Activated naive CD4-positive, alpha-beta T cell treated with anti-CD3 and anti-CD28 coated beads for 36 hours (primary cell): ENCODE results near the gene SLFN14. TPM values are rescaled to one million over a fixed set of nuclear protein-coding genes. Genes with fewer than 3 reads are reported as not detected.
"Not testable (repeated sequence)": the region's sequence is repeated elsewhere in the genome, so short reads cannot be mapped to it uniquely, and the experiment has no call there.

Experiments
- CTCF ChIA-PET: fragments of 350-600 bp; sonication (Branson Sonifier 250); formaldehyde crosslinking; loops from one replicate; lab custom pipeline; 2021; ENCODE audit warnings: antibody characterized with exemption; lab: Charles Lee
- DNase-seq: peaks from one replicate; pipeline ENCODE4 v3.0.0-alpha.2; 2020
- H3K27ac Mint-ChIP-seq: one replicate; pipeline ENCODE4 v1.8.0; 2021; ENCODE audit warnings: mild to moderate bottlenecking, mixed read lengths
- H3K27me3 Mint-ChIP-seq: one replicate; pipeline ENCODE4 v1.8.0; 2021; ENCODE audit warnings: low read depth, mixed read lengths
- H3K36me3 Mint-ChIP-seq: one replicate; pipeline ENCODE4 v1.8.0; 2021; ENCODE audit warnings: low read depth, mixed read lengths
- H3K4me1 Mint-ChIP-seq: one replicate; pipeline ENCODE4 v1.8.0; 2021; ENCODE audit warnings: low read depth, mixed read lengths
- H3K4me3 Mint-ChIP-seq: one replicate; pipeline ENCODE4 v1.8.0; 2021; ENCODE audit warnings: mild to moderate bottlenecking, moderate library complexity, mixed read lengths
- H3K9me3 Mint-ChIP-seq: one replicate; pipeline ENCODE4 v1.8.0; 2021; ENCODE audit warnings: mixed read lengths
- intact Hi-C: fragments of 100-400 bp; cut with micrococcal nuclease; formaldehyde crosslinking; loops from one replicate; pipeline ENCODE4 v1.15.1; 2023
- total RNA-seq, 2 experiments: library from RNA; stranded (reverse); gene quantifications; one replicate each; pipeline ENCODE4 v1.2.3, GENCODE V29; 2021

SLFN14 gene
- total RNA-seq, 2 experiments from 2014 or later: not detected

DNA sequence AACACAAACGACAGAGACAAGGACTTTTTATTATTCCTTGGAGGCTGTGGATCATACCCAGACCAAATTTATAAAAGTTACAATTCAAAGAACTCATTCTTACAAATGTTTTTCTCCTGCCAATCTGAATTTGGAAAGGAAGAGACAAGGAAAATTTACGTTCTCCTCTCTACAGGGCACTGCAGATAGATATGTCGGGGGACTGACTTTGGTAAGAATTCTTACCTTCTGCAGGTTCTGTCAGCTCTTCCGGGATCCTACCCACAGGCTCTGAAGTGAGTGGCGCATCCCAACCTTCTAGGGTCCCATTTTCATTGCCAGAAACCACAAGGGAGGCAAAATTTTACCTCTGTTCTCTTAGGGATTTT lies 21.0 kb downstream of the SLFN14 start:
- CTCF ChIA-PET: interaction anchor here (0.6 to 7.4 kb wide), 12 partner anchors 9 to 396 kb away, joined by 3 to 118 read pairs (median 4); partner anchors contain the start of genes SLFN11 and SLFN14
- intact Hi-C loops: loop anchor here (1.0 to 10.0 kb wide), 6 partner anchors 205 to 545 kb away; partner anchors contain the start of gene NLE1
- H3K27me3 Mint-ChIP-seq: no peaks in the 10 kb centered on the region
- DNase-seq: no peak
- no peaks in the 10 kb centered on the region for H3K9me3 Mint-ChIP-seq
- H3K27ac Mint-ChIP-seq: peak overlapping the region; percentile 98
- peak overlapping the region; percentile 65 for H3K4me3 Mint-ChIP-seq
- peaks cover 22% of the 10 kb centered on the region for H3K36me3 Mint-ChIP-seq
- H3K4me1 Mint-ChIP-seq: peaks cover 48% of the 10 kb centered on the region

DNA sequence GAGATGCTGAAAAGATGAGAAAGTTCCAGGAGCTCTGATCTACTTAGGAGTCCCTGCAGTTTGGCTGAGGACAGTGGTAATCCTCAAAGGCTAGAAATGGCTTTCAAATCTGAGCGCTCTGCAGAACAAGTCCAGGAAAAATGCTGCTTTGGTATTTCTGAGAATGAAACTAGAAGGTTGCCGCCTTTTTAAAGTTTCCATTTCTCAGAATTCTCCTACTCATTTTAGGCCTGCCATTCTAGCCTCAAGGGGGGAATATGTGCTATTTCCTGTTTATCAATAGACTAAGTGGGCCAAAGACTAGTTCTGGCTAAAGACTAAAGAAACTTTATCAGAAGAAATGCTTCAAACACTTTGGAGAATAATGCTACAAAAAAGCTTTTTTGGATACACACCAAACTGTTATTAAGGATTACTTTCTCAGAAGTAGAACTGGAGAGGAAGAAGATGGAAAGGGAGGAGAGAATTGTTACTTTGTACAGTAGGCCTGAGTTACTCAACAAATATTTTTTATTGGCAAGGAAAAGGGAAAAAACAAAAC lies 22.9 kb downstream of the SLFN14 start, which contains the start of gene SLFN12L:
SLFN12L (minus strand) TSS at position 78 of the 541 bp plus-strand sequence. CDS start 15,314 bp downstream, outside the sequence.
- no peaks in the 10 kb centered on the region for H3K27me3 Mint-ChIP-seq
- peaks cover 47% of the 10 kb centered on the region for H3K4me1 Mint-ChIP-seq
- DNase-seq: peak; percentile 54
- intact Hi-C loops: loop anchor here (1.0 to 10.0 kb wide), 11 partner anchors 41 to 543 kb away; partner anchors contain the start of genes AP2B1, NLE1, PEX12 and RFFL
- H3K9me3 Mint-ChIP-seq: no peaks in the 10 kb centered on the region
- peak within 1 kb of the TSS; percentile 92 for H3K4me3 Mint-ChIP-seq
- H3K27ac Mint-ChIP-seq: peak within 1 kb of the TSS; percentile 98
- CTCF ChIA-PET: interaction anchor here (0.5 to 7.4 kb wide), 16 partner anchors 15 to 448 kb away, joined by 3 to 118 read pairs (median 4); partner anchors contain the start of genes AP2B1 and TAF15
- H3K36me3 Mint-ChIP-seq: peaks cover 28% of the 10 kb centered on the region

DNA sequence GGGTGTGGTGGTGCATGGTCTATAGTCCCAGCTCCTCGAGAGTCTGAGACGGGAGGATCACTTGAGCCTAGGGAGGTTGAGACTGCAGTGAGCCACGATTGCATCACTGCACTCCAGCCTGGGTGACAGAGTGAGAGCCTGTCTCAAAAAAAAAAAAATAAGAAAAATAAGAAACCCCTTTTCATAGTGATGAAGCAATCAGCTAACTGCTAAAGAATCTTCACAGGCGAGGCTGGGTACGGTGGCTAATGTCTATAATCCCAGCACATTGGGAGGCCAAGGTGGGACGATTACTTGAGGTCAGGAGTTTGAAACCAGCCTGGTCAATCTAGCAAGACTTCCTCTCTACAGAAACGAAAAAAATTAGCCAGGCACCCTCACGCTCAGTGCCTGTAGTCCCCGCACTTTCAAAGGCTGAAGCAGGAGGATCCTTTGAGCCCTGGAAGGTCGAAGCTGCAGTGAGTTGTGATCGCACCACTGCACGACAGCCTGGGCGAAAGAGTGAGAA lies 23.9 kb downstream of the SLFN14 start:
- Mint-ChIP-seq H3K27ac (peak overlapping the region; percentile 98), H3K4me1 (peaks cover 56% of the 10 kb centered on the region), H3K4me3 (peak overlapping the region; percentile 92), H3K9me3 (no peaks in the 10 kb centered on the region), H3K36me3 (peaks cover 28% of the 10 kb centered on the region), H3K27me3 (no peaks in the 10 kb centered on the region)
- CTCF ChIA-PET: interaction anchor here (0.5 to 7.4 kb wide), 10 partner anchors 10 to 395 kb away, joined by 3 to 118 read pairs (median 4); partner anchors contain the start of gene SLFN11
- peak; percentile 66 for DNase-seq
- intact Hi-C loops: loop anchor here (1.0 to 10.0 kb wide), 10 partner anchors 42 to 542 kb away; partner anchors contain the start of genes AP2B1, PEX12, RFFL and SLFN11

DNA sequence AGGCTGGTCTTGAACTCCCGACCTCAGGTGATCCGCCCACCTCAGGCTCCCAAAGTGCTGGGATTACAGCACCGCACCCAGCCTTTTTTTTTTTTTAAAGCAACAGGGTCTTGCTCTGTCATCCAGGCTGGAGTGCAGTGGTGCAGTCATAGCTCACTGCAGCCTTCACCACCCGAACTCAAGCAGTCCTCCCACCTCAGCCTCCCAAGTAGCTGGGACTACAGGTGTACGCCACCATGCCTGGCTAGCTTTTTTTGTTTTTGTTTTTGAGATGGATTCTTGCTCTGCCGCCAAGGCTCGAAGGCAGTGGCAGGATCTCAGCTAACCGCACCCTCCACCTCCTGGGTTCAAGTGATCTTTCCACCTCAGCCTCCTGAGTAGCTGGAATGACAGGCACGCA lies 25.2 kb downstream of the SLFN14 start:
- H3K36me3 Mint-ChIP-seq: peaks cover 28% of the 10 kb centered on the region
- peaks cover 63% of the 10 kb centered on the region for H3K4me1 Mint-ChIP-seq
- H3K27ac Mint-ChIP-seq: peak overlapping the region; percentile 98
- not testable (repeated sequence) for H3K27me3 Mint-ChIP-seq, H3K9me3 Mint-ChIP-seq
- intact Hi-C loops: loop anchor here (10.0 kb wide), 2 partner anchors 209 to 541 kb away; no protein-coding TSS in a partner anchor
- peak; percentile 35 for DNase-seq
- peak overlapping the region; percentile 92 for H3K4me3 Mint-ChIP-seq
- CTCF ChIA-PET: interaction anchor here (0.8 to 7.4 kb wide), 5 partner anchors 11 to 228 kb away, joined by 4 to 118 read pairs (median 11); no protein-coding TSS in a partner anchor

DNA sequence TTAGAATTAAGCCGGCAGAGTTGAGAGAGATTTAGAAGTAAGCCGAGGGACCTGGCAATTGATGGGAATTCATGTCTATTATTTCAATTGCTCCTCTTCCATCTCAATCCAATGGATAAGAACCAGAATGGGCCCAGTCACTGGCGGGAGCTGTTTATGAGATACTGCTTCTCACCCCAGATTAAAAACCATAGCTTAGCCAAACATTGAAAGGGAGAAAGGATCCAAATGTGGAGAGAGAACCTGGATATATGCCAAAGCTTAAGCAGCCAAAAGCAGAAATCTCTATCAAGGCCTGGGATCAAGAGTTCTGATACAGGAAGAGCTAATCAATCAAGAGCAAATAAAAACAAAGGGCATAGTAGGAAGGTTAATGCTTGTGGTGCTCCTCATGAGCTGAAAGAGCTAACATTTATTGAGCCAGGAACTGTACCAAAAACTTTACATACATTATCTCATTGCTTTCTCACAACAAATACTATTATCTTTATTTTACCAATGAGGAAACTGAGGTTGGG lies 26.0 kb downstream of the SLFN14 start:
- intact Hi-C loops: loop anchor here (10.0 kb wide), 2 partner anchors 210 to 540 kb away; no protein-coding TSS in a partner anchor
- peak overlapping the region; percentile 92 for H3K4me3 Mint-ChIP-seq
- H3K36me3 Mint-ChIP-seq: peaks cover 30% of the 10 kb centered on the region
- no peak for DNase-seq
- peak overlapping the region; percentile 98 for H3K27ac Mint-ChIP-seq
- CTCF ChIA-PET: interaction anchor here (0.5 to 7.4 kb wide), 12 partner anchors 7 to 416 kb away, joined by 3 to 118 read pairs (median 5); no protein-coding TSS in a partner anchor
- peaks cover 60% of the 10 kb centered on the region for H3K4me1 Mint-ChIP-seq
- no peaks in the 10 kb centered on the region for H3K9me3 Mint-ChIP-seq
- H3K27me3 Mint-ChIP-seq: no peaks in the 10 kb centered on the region

DNA sequence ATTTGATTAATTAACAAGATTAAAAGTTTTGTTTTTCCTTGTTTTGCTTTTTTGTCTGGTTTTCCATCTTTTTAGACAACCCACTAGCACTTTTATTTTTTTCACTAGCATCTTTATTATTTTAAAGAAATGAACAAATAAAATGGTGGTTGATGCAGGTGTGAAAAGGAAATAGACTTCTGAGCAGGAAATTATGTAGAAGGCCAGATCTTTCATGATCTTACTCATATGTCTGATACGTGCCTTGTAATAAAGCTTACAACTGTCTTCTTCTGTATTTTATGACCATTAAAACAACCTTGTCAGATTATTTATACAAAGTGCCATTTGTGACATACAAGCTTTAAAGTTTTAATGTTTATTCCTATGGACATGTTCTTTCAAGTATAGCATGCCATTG lies 29.5 kb downstream of the SLFN14 start:
- Mint-ChIP-seq H3K36me3 (peaks cover 39% of the 10 kb centered on the region), H3K4me1 (peaks cover 72% of the 10 kb centered on the region), H3K27me3 (no peaks in the 10 kb centered on the region), H3K9me3 (peaks cover 10% of the 10 kb centered on the region), H3K27ac (no peak overlapping the region), H3K4me3 (no peak overlapping the region)
- intact Hi-C loops: loop anchor here (2.0 to 10.0 kb wide), 3 partner anchors 18 to 536 kb away; no protein-coding TSS in a partner anchor
- no peak for DNase-seq
- CTCF ChIA-PET: interaction anchor here (0.7 to 1.8 kb wide), 2 partner anchors 9 to 218 kb away, joined by 4 to 11 read pairs; no protein-coding TSS in a partner anchor

DNA sequence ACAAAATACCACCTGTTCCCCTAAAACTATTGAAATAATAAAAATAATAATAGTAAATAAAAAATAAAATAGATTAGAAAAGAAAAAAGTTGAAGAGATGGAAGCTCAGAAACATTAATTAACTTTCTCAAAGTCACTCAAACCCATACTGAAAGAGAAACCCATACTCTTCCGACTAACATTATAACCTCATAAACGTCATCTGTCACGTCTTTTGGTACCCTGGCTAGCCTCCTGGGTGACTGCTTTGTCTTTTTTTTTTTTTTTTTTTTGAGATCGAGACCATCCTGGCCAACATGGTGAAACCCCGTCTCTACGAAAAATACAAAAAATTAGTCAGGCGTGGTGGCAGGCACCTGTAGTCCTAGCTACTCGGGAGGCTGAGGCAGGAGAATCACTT lies 30.8 kb downstream of the SLFN14 start:
- Mint-ChIP-seq H3K27ac (no peak overlapping the region), H3K4me3 (no peak overlapping the region), H3K4me1 (peaks cover 78% of the 10 kb centered on the region), H3K27me3 (no peaks in the 10 kb centered on the region), H3K36me3 (peaks cover 30% of the 10 kb centered on the region), H3K9me3 (peaks cover 10% of the 10 kb centered on the region)
- no peak for DNase-seq
- CTCF ChIA-PET: interaction anchor here (0.6 kb wide), 1 partner anchor 217 kb away, joined by 3 read pairs; no protein-coding TSS in a partner anchor
- intact Hi-C loops: loop anchor here (2.0 to 10.0 kb wide), 3 partner anchors 17 to 535 kb away; no protein-coding TSS in a partner anchor

DNA sequence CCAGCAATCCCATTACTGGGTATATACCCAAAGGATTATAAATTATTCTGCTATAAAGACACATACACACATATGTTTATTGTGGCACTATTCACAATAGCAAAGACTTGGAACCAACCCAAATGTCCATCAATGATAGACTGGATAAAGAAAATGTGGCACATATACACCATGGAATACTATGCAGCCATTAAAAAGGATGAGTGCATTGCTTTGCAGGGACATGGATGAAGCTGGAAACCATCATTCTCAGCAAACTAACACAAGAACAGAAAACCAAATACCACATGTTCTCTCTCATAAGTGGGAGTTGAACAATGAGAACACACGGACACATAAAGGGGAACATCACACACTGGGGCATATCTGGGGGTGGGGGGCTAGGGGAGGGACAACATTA lies 31.3 kb downstream of the SLFN14 start:
- peaks cover 25% of the 10 kb centered on the region for H3K36me3 Mint-ChIP-seq

DNA sequence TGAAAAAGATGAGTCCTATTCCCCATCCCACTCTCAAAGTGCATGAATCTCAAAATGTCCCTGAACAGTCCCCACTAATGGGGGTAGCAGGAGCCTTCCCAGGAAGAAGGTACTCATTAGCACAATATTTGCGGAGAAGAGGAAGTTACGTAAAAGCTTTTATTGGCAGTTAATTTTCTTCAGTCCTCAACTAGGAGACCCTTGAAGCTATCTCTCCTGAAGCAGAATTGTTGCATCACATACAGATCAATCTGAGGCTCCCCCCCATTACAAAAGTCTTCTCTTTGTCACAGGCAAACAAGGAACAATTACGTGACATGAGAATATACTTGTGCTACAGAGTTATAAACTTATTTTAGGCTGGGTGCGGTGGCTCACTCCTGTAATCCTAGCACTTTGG lies 37.3 kb downstream of the SLFN14 start:
- H3K27me3 Mint-ChIP-seq: no peaks in the 10 kb centered on the region
- CTCF ChIA-PET: interaction anchor here (0.7 to 2.3 kb wide), 5 partner anchors 10 to 352 kb away, joined by 3 to 9 read pairs (median 3); no protein-coding TSS in a partner anchor
- no peak for DNase-seq
- H3K36me3 Mint-ChIP-seq: peaks cover 31% of the 10 kb centered on the region
- peaks cover 91% of the 10 kb centered on the region for H3K4me1 Mint-ChIP-seq
- no peak overlapping the region for H3K27ac Mint-ChIP-seq
- no peak overlapping the region for H3K4me3 Mint-ChIP-seq
- intact Hi-C loops: no loop called here
- peaks cover 2% of the 10 kb centered on the region for H3K9me3 Mint-ChIP-seq

More for the DNA sequence above, 31.3 kb downstream of the SLFN14 start:
- intact Hi-C loops, H3K4me3 Mint-ChIP-seq, H3K27ac Mint-ChIP-seq, H3K27me3 Mint-ChIP-seq, DNase-seq: not testable (repeated sequence)
- Mint-ChIP-seq H3K9me3 (peaks cover 10% of the 10 kb centered on the region), H3K4me1 (peaks cover 77% of the 10 kb centered on the region)
- CTCF ChIA-PET: interaction anchor here (0.6 kb wide), 1 partner anchor 217 kb away, joined by 3 read pairs; no protein-coding TSS in a partner anchor

DNA sequence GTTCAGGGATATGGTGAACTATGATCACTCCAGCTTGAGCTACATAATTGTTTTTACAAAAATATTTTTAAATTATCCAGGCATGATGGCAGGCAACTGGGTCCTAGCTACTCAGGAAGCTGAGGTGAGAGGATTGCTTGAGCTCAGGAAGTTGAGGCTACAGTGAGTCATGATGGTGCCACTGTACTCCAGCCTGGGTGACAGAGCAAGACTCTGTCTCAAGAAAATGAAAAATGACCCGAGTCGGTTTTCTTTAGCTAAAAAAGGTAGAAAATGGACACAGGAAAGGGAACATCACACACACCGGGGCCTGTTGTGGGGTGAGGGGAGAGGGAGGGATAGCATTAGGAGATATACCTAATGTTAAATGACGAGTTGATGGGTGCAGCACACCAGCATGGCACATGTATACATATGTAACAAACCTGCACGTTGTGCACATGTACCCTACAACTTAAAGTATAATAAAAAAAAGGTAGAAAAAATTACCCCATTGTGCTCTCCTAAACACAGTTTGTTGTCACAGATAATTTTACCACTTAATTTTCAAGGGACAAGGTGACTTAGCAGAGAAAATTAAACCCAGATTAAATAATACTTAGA lies 38.9 kb downstream of the SLFN14 start:
- intact Hi-C loops, H3K27me3 Mint-ChIP-seq, H3K9me3 Mint-ChIP-seq: not testable (repeated sequence)
- Mint-ChIP-seq H3K27ac (peak overlapping the region; percentile 77), H3K4me1 (peaks cover 91% of the 10 kb centered on the region), H3K4me3 (peak overlapping the region; percentile 52), H3K36me3 (peaks cover 34% of the 10 kb centered on the region)
- DNase-seq: peak; percentile 64
- CTCF ChIA-PET: interaction anchor here (0.5 to 2.3 kb wide), 4 partner anchors 10 to 301 kb away, joined by 3 to 9 read pairs (median 4); no protein-coding TSS in a partner anchor

DNA sequence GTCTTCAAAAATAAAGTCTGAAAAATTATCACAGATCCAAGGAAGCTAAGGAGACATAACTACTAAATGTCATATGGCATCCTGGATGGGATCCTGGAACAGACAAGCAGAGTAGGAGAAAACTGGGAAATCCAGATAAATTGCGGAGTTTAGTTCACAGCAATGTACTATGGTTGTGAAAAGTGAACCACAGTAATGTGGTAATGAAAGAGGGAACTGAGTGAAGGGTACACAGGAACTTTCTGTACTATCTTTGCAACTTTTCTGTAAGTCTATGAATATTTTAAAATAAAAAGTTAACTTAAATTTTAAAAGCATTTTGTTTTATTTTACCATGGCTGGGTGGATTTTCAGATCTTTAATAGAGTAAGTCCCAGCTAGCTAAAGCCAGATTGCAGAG lies 39.5 kb downstream of the SLFN14 start:
- Mint-ChIP-seq H3K27ac (no peak overlapping the region), H3K36me3 (peaks cover 32% of the 10 kb centered on the region), H3K4me3 (no peak overlapping the region), H3K9me3 (no peaks in the 10 kb centered on the region), H3K27me3 (no peaks in the 10 kb centered on the region), H3K4me1 (peaks cover 88% of the 10 kb centered on the region)
- DNase-seq: no peak
- CTCF ChIA-PET: interaction anchor here (0.7 to 2.3 kb wide), 2 partner anchors 12 to 208 kb away, joined by 3 to 9 read pairs; no protein-coding TSS in a partner anchor
- intact Hi-C loops: no loop called here
